Measurements from ENCODE around the gene GOSR2. TPM values are rescaled to one million over a fixed set of nuclear protein-coding genes. Genes with fewer than 3 reads are reported as not detected.

The GOSR2 gene
- polyA plus RNA-seq, 1 donor from 2014 or later, result 41.4 TPM

DNA sequence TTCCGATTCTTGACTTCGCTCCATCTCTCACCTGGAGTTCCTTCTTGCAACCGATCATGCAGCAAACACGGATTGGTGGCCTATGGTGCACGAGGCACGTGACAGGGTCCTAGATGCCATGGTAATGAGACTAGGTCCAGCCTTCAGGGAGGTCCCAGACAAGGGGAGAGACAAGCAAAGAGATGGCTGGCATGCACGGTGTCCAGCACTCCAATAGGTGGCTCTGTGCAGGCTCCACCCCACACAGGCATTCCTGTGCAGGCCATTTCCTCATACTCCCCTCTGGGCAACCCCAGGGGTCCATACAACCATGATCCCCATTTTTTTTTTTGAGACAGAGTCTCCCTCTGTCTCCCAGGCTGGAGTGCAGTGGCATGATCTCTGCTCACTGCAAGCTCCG, 40.3 kb upstream of the GOSR2 start:
- H3K36me3 ChIP-seq (ENCODE audit: insufficient read depth, low read length), result no peaks in the 10 kb centered on the region
- no peak overlapping the region for H3K9ac ChIP-seq (ENCODE audit: low read length)
- no peak overlapping the region for H3K4me2 ChIP-seq (ENCODE audit: low read length)
- TF ChIP-seq, protein P1, sequence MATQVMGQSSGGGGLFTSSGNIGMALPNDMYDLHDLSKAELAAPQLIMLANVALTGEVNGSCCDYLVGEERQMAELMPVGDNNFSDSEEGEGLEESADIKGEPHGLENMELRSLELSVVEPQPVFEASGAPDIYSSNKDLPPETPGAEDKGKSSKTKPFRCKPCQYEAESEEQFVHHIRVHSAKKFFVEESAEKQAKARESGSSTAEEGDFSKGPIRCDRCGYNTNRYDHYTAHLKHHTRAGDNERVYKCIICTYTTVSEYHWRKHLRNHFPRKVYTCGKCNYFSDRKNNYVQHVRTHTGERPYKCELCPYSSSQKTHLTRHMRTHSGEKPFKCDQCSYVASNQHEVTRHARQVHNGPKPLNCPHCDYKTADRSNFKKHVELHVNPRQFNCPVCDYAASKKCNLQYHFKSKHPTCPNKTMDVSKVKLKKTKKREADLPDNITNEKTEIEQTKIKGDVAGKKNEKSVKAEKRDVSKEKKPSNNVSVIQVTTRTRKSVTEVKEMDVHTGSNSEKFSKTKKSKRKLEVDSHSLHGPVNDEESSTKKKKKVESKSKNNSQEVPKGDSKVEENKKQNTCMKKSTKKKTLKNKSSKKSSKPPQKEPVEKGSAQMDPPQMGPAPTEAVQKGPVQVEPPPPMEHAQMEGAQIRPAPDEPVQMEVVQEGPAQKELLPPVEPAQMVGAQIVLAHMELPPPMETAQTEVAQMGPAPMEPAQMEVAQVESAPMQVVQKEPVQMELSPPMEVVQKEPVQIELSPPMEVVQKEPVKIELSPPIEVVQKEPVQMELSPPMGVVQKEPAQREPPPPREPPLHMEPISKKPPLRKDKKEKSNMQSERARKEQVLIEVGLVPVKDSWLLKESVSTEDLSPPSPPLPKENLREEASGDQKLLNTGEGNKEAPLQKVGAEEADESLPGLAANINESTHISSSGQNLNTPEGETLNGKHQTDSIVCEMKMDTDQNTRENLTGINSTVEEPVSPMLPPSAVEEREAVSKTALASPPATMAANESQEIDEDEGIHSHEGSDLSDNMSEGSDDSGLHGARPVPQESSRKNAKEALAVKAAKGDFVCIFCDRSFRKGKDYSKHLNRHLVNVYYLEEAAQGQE (IDR thresholded peaks at IDR 0.05; ENCODE audit: borderline replicate concordance), result no peak
- TF ChIP-seq MXI1 (conservative IDR thresholded peaks at IDR 0.05; ENCODE audit: poor library complexity, severe bottlenecking), result no peak
- H3K4me3 ChIP-seq (ENCODE audit: low read length), result no peak overlapping the region
- H2AFZ ChIP-seq (ENCODE audit: low read depth, low read length), result no peak overlapping the region
- no peaks in the 10 kb centered on the region for H3K79me2 ChIP-seq (replicated peaks; ENCODE audit: insufficient read depth, low read length)
- no peaks in the 10 kb centered on the region for H3K27me3 ChIP-seq (ENCODE audit: insufficient read depth, low read depth, low read length)
- no peaks in the 10 kb centered on the region for H3K9me2 ChIP-seq (ENCODE audit: insufficient read depth, low read length)
- no peaks in the 10 kb centered on the region for H3F3A ChIP-seq (ENCODE audit: insufficient read depth, low read length, poor library complexity, severe bottlenecking)
- H4K20me1 ChIP-seq (ENCODE audit: insufficient read depth), result no peaks in the 10 kb centered on the region
- H3K9me3 ChIP-seq (ENCODE audit: low read length), result no peaks in the 10 kb centered on the region
- no peak overlapping the region for H3K27ac ChIP-seq (ENCODE audit: low read length)

DNA sequence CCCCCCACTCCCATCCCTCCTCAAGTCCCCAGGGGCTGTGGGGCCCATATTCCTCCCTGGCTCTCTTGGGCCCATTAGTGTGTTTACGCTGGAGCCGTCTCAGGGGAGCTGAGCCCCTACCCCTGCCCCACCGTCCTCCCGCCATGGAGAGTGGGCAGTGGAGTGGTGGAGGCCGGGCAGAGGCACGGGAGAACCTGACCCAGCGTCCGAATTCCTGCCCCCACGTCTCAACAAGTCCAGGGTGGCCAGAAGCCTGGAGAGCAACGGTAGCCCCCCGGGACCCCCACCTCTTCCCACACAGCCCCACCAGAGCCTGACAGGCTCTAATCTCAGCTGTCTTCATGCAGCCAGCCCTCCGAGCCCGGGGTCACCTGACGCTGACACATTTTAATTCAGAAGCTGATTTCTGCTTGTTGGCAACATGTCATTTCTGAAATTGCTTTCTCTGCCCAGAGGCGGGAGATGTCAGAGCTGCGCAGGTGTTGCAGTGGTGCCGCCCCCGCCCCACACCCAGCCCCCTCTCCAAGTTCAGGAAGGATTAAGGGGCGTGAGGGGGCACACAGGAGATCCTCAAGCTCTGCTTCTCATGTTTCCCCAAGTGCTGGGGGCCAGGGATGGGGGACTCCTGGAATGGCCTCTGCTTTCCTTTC, 39.0 kb upstream of the GOSR2 start:
- H3K27ac ChIP-seq (ENCODE audit: low read length), result peak overlapping the region; percentile 45
- TF ChIP-seq MXI1 (conservative IDR thresholded peaks at IDR 0.05; ENCODE audit: poor library complexity, severe bottlenecking), result no peak
- TF ChIP-seq TAF1 (IDR thresholded peaks at IDR 0.05; ENCODE audit: low read depth), result no peak
- no peak for TF ChIP-seq POLR2AphosphoS5 (IDR thresholded peaks at IDR 0.05)
- no peak for TF ChIP-seq RAD21 (conservative IDR thresholded peaks at IDR 0.05)
- TF ChIP-seq, protein P2, sequence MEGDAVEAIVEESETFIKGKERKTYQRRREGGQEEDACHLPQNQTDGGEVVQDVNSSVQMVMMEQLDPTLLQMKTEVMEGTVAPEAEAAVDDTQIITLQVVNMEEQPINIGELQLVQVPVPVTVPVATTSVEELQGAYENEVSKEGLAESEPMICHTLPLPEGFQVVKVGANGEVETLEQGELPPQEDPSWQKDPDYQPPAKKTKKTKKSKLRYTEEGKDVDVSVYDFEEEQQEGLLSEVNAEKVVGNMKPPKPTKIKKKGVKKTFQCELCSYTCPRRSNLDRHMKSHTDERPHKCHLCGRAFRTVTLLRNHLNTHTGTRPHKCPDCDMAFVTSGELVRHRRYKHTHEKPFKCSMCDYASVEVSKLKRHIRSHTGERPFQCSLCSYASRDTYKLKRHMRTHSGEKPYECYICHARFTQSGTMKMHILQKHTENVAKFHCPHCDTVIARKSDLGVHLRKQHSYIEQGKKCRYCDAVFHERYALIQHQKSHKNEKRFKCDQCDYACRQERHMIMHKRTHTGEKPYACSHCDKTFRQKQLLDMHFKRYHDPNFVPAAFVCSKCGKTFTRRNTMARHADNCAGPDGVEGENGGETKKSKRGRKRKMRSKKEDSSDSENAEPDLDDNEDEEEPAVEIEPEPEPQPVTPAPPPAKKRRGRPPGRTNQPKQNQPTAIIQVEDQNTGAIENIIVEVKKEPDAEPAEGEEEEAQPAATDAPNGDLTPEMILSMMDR (IDR thresholded peaks at IDR 0.05; ENCODE audit: poor library complexity, severe bottlenecking), result no peak
- TF ChIP-seq SMC3 (conservative IDR thresholded peaks at IDR 0.05; ENCODE audit: poor library complexity), result no peak
- no peak for TF ChIP-seq EZH2 (IDR thresholded peaks at IDR 0.05; ENCODE audit: borderline replicate concordance, insufficient read depth, low read length, poor library complexity, severe bottlenecking)
- TF ChIP-seq, protein P1 (IDR thresholded peaks at IDR 0.05; ENCODE audit: borderline replicate concordance), result no peak
- TF ChIP-seq EP300 (conservative IDR thresholded peaks at IDR 0.05; ENCODE audit: poor library complexity, severe bottlenecking), result no peak

More for the DNA sequence above, 39.0 kb upstream of the GOSR2 start:
- Histone ChIP-seq H3K36me3 (ENCODE audit: insufficient read depth, low read length) (no peaks in the 10 kb centered on the region), H3K9me2 (ENCODE audit: insufficient read depth, low read length) (no peaks in the 10 kb centered on the region), H3K4me3 (ENCODE audit: low read length) (peak overlapping the region; percentile 33), H4K20me1 (ENCODE audit: insufficient read depth) (no peaks in the 10 kb centered on the region), H2AFZ (ENCODE audit: low read depth, low read length) (no peak overlapping the region), H3K4me2 (ENCODE audit: low read length) (no peak overlapping the region), H3K9ac (ENCODE audit: low read length) (peak overlapping the region; percentile 38), H3F3A (ENCODE audit: insufficient read depth, low read length, poor library complexity, severe bottlenecking) (no peaks in the 10 kb centered on the region), H3K79me2 (replicated peaks; ENCODE audit: insufficient read depth, low read length) (no peaks in the 10 kb centered on the region), H3K27me3 (ENCODE audit: insufficient read depth, low read depth, low read length) (no peaks in the 10 kb centered on the region), H3K9me3 (ENCODE audit: low read length) (no peaks in the 10 kb centered on the region)

Measured in neural cell (in vitro differentiated cells).